T-helper 9 cell (primary cell): ENCODE results near the gene METTL4.

Source experiments
- DNase-seq: peaks from one replicate; pipeline ENCODE4 v3.0.0-alpha.2; 2020
- total RNA-seq, 2 donors: gene quantifications; one replicate each; lab custom pipeline; 2026; lab: John Stamatoyannopoulos, UW

The METTL4 gene, protein sequence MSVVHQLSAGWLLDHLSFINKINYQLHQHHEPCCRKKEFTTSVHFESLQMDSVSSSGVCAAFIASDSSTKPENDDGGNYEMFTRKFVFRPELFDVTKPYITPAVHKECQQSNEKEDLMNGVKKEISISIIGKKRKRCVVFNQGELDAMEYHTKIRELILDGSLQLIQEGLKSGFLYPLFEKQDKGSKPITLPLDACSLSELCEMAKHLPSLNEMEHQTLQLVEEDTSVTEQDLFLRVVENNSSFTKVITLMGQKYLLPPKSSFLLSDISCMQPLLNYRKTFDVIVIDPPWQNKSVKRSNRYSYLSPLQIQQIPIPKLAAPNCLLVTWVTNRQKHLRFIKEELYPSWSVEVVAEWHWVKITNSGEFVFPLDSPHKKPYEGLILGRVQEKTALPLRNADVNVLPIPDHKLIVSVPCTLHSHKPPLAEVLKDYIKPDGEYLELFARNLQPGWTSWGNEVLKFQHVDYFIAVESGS
- total RNA-seq, result 15.7 to 29.4 reads per million in 2 donors

DNA sequence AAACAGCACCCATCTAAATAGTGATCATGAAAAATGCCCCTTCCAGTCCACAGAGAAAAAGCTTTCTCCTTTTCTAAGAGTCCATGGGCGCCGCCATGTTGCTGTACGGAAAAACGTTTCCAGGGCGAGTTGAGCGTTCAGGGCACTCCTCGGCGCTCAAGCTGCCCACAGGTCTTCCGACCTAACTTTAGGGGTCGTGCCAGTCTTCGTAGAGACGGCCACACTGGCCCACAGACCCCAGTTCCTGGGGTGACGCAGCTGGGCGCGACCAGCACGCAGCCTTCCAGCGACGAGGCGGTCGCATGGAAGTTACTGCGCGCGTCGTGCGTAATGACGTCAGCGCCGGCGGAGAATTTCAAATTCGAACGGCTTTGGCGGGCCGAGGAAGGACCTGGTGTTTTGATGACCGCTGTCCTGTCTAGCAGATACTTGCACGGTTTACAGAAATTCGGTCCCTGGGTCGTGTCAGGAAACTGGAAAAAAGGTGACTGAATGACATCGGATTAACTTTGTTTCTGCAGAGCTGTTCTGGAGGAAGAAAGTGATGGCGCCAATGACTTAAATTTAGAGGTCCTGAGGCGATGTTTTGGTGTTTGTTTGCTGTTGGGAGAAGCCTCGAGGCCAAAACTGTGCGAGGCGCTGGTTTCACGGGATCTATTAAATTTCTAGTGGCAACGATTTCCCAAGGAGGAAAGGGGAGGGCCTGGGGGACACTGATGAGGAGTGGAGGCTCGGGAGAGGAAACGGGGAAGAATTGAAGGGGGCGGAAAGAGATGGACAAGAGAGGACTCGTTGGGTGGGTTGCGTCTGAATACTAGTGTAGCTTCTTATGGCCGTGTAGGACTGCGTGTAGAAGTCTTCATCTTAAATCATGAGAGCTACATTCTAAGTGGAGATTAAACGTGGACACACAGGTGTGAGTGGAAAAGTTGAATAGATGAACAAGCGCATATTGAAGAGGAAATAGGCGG, at the start of gene METTL4, which contains the start of gene NDC80:
Gene METTL4, minus strand, starts transcription at position 306 of the 971 bp plus-strand sequence. CDS start 4,289 bp downstream, outside the sequence.
Gene NDC80, plus strand, starts transcription at position 358 of the 971 bp plus-strand sequence. CDS start 1,429 bp downstream, outside the sequence.
- DNase-seq, result peak; percentile 75

DNA sequence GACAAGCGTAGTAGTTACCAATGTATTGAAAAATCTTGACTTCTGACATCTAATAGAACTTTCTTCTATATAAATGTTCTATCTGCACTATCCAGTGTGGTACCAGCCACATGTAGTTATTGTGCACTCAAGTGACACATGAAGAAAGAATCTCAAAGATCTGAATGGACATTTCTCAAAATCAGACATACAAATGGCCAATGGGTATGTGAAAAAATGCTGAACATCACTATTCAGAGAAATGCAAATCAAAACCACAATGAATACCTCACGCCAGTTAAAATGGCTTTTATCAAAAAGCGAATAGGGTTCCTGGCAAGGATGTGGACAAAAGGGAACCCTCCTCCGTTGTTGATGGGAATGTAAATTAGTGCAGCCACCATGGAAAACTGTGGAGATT, 46.7 kb upstream of the METTL4 start:
- no peak for DNase-seq

DNA sequence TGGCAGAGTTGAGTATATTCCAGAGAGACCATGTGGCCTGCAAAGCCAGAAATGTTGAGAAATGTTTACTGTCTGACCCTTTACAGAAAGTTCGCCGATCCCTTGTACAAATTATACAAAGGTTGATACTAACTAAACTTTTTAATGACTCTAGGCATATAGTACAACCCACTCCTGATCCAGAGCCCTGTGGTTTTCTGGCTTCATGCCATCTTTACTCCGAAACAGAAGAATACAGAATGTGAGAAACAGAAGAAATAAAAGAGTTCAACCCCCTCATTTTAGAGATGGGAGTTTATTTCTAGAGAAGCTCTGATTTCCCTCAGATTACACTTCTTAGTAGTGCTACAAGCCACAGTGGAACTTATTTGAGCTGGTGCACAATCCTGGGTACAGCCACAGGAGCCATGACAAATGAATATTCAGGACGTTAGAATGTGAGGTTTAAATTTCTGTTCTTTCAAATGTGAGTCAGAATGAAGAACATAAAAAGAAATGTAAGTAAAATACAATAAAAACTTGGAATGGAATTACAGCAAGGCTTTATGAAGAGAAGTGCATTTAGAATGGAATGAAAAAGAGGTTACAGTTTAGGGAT, 46.2 kb upstream of the METTL4 start:
- DNase-seq, result no peak

DNA sequence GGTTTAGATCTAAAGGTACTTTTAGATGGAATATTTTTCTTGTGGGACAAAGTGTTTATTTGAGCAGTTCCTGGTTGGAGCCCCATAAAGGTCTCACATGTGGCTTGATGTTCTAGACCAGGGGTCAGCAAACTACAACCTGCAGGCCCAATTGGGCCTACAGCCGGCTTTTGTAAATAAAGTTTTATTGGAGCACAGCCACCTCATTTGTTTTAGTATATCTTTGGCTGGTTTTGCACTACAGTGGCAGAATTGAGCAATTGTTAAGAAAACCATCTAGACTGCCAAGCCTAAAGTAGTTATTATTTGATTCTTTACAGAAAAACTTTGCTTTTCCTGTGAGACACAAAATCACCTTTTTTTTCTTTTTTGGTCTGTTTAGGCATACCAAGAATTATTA, 41.7 kb upstream of the METTL4 start:
- no peak for DNase-seq

DNA sequence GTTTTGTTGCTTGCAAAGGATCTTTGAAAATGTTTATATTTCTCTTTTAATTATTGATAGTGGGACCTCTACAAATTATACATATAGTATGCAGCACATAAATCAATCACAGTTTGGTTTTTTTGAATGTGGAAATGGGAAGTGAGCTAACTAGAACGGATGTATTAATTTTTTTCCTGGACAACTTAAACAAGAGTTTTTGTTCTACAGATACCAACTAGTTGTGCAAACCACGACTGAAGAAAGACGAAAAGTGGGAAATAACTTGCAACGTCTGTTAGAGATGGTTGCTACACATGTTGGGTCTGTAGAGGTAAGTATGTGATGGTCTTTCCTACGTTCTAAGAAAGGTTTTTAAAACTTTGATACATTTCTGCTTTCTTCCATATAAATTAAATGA, 39.2 kb upstream of the METTL4 start:
- no peak for DNase-seq

DNA sequence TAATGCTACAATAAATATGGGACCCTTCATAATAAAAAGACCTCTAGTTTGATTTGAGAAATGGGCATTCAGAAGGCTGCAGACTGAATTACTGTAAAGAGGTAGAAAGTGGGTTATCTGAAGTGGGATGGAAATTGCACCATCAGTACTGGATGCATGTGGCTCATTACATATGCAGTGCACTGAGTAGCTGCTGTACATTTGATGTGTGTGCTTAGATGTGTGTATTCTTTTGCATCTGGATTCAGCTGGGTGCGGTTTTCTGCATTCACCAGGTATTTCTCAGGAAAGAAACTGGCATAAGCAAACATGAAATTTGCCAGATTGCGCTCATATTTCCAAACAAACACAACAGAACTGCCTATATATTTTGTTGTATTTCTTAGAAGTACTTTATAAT, 38.3 kb upstream of the METTL4 start:
- no peak for DNase-seq

DNA sequence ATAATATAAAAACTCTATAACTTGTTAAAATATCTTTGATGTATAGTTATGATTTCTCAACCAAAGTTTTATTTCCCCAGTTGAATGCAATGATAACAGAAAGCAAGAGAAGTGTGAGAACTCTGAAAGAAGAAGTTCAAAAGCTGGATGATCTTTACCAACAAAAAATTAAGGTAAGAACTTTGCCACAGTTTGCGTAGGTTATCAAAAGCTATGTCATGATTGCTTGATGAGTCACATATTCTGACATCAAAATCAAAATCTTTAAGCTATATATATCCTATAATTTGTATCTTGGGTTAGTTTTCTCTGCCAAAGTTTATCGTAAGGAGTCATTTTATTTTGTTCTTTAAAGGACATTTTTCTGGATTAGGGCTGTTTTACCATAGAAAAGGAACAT, 35.0 kb upstream of the METTL4 start:
- DNase-seq, result no peak

DNA sequence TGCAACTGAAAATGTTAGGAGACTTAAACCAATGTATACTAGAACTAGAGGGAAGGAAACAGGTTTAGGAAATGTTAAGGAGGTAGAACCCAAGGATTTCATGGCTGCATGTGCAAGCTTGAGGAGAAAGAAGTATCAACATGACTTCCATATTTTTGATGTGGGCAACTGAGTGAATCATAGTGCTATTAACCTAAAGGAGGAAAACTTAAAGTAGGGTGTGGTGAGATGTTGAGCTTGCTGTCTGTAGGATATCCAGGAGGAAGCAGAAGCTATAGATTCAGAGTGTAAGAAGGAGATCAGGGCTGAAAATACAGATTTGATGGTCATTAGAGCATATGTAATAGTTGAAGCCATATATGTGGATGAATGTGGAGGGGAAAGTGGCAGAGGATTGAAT, 31.5 kb upstream of the METTL4 start:
- DNase-seq, result no peak

DNA sequence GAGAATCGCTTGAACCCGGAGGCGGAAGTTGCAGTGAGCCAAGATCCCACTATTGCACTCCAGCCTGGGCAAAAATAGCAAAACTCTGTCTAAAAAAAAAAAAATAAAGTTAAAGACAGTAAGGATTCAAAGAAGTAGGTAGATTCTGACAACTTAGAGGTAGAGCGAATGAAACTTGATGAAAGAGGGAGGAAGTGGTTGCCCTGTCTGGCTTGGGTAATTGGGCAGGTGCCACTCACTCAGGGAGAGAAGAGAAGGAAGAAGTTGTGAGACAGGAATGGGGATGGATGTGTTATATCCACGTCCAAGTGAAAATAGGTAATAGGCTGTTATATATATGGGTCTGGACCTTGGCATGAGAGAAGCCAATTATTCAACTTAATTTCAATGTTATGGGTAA, 26.3 kb upstream of the METTL4 start:
- no peak for DNase-seq

DNA sequence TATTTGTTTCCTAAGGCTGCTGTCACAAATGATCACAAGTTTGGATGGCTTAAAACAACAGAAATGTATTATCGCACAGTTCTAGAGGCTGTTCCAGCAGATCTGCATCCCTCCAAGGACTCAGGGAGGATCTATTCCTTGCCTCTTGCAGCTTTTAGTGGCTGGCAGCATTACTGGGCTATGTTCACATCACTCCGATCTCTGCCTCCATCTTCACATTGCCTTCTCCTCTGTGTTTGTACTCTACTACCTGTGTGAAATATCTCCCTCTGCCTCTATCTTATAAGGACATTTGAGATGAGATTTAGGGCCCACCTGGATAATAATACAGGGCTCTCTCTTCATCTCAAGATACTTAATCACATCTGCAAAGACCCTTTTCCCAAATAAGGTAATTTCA, 19.0 kb upstream of the METTL4 start:
- DNase-seq, result no peak

DNA sequence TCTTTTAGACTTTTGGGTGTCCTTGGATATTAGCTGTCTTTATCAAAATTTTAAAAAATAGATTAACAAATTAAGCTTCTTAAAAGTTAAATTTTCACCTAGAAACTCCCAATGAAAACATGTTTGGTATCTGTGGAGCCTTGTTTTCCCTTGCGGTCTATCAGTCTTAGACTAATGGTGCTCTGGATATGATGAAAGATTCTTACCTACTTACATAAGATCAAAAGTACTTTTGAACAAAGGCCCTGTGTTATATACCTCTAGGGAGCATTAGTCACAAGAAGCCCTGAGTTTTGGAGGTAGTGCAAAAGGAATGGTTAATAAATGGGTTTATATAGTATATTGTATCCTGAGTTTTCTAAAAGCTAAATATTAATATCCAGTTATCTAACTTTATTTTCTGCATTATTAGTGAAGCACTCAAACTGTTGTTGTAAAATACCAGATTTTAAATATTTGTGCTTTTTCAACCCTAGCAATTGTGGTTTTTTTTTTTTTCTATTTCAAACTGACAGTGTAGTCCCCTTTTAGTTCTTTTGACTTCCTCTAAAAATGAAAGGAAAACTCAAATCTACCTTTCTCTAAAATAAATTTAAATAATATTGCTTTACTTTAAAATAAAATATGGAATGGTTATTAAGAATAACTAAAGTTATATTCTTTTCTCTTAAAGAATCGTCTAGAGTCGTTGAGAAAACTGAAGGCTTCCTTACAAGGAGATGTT, 18.2 kb upstream of the METTL4 start:
- DNase-seq, result no peak

DNA sequence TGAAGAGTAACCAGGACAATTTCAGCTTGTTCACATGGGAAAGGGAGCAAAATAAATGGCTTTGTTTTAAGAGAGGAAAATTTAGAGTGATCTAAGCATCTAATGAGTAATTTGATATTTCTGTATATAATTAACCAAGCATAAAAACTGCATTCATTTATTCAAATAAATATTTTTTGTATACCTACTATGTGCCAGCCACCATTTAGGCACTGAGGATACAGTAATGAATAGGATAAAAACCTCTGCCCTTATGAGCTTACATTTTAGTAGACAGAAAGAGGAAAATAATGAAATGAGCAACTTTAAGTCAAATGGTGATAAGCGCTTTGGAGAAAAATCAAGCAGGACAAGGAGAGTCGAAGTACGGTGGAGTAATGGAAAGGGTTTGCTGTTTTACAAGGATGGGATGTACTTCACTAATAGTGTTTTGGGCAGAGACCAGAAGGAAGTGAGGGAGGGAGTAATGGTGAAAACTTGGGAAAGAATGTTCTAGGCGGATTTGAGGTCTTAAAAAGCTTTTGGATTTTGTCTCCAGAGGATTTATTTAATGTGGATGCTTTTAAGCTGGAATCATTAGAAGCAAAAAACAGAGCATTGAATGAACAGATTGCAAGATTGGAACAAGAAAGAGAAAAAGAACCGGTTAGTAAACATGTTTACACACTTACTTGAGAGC, 17.5 kb upstream of the METTL4 start:
- no peak for DNase-seq

DNA sequence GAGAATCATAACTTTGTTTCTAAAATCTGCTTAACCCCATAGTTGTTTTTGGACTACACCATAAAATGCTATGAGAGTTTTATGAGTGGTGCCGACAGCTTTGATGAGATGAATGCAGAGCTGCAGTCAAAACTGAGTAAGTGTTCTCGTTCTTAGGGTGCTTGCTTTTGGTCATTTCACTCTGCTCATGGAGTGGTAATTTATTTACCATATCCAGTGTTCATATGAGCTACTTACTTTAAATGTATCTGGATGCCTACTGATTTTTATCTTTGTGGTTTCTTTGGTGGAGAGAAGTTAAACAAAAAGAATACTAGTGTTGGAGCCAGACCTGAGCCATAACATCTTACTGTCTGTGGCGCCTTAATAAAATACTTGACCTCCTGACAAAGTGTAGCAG, 16.5 kb upstream of the METTL4 start:
- DNase-seq, result no peak

DNA sequence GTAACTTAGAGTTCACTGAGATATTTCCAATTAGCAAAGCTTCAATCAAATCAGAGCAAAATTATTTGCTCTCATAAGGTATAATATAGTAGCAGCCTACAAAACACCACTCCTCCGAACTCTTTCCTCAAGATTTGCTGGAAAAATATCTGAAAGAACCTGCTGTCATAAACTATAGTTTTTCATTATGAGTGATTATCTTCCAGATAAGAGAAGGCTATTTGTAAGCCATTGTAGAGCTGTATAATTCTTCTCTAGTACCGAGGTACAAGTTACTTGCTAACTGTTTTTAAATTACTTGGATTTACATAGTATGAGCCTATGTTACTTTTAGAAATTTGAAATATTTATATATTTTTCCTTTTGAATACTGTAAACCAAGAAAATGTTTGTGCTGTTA, 2.1 kb upstream of the METTL4 start:
- DNase-seq, result no peak

DNA sequence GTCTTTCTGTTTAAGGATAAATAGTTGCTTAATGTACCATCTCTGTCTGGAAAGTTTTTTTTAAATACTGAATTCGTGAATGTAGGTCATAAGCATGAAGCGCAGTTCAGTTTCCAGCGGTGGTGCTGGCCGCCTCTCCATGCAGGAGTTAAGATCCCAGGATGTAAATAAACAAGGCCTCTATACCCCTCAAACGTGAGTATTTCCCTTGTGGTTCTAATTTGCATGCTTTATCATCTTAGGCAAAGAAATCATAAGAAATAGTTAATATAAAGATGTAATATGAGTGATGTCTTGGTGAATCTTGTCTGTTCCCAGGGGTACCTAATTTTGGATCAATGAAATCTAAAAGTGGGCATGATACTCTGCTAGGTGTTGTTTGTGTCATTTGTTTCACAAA, 1.6 kb upstream of the METTL4 start:
- no peak for DNase-seq

DNA sequence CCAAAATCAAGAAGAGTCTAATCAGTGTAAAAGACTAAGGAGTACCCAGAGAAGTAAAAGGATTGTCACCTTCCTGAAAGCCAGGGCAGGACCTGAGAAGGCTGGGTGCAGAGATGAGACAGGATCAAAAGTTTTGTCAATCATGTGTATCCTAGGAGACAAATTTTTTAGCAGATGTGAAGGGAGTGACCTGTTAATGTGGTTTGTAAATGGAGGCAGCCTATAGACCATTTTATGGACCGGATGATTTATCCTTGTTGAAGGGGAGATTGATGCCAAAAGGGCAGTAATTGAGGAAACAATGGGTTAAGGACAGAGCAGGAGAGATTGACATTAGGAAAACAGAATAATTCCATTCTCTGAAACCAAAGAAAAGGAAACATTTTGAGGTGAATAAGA, 865 bp upstream of the METTL4 start:
- no peak for DNase-seq

DNA sequence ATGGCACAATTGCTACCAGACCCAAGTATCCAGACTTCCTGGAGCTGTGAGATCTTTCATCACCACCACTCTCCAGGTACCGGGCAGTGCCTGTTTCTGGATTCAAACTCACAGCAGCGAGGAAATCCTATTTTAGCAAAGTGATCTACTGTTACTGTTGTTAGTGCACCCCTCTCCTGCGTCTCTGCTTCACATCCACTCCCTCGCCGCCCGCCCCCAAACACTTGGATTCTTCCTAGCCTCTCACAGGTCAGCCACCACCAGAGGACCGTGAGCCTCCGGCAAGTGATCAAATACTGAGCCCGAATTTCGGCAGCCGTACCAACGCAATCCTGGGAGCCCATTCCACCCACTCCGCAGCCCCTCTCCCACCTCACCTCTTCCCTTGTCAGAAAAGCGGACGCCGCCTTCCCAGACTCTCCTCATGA, 519 bp downstream of the METTL4 start:
- peak; percentile 54 for DNase-seq

DNA sequence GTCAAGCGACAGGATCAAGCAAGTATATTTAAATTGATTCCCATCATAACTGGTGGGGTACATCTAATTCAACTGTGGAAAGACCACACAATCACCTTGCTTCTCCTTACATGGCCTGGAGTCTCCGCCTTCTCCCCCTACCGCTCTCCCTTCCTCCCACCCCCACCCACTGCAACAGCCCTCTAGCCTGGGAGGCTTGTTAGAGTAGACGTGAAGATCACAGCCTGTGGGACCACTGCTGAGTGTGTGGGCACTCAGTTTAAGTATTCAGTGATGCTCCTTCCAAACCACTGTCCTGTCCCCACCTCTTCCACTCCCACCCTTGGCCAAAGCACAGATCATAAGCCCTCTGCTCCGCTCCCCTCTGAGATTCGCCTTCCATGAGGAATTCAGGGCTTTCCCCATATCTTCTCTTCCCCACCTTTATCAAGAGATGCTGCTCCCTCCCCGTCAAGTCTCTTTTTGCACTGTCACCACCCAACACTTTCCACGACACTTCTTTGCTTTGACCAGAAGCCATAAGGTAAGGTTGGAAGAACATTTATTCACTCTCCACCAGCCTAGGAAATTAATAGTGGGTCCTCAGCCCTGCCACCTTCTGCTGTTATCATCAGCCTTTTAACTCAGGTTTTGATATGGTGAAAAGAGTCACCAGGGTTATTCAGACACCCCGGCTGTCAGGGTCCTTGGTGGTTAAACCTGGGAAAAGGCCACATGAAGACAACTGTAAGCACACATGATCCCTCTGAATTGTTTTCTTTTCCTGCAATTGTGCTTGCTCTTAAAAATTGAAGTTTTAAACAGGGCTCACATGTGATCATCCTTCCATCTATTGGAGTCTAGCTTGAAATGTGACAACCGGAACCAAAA, 1.7 kb downstream of the METTL4 start:
- DNase-seq, result no peak

DNA sequence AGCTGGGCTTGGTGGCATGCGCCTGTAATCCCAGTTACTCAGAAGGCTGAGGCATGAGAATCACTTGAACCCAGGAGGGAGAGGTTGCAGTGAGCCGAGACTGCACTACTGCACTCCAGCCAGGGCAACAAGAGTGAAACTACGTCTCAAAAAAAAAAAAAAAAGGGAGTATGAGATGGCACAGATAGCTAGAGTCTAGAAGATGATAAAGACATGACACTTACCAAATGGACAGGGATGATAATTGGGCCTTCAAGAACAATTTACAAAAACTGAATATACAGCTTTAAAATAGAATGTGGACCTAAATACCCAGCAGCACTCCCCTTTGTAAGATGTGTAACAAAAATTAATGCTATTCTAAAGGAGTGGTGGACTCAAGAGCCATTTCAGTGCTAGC, 2.7 kb downstream of the METTL4 start:
- DNase-seq, result no peak

DNA sequence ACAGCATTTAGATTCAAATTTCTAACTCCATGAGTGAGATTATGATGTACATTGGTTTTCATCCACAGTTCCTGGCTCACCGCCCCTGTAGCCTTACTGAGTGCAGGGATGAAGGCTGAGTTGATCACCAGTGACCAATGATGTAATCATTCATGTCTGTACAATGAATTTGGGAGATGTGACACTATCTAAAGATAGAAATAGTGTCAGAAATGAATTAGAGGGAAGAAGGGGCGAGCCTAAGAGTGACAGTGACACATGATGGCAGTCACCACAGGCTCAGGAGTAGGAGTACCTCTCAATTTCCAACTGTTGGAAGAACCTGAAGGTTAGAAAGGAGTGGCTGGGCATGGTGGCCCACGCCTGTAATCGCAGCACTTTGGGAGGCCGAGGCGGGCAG, 3.2 kb downstream of the METTL4 start:
- no peak for DNase-seq

DNA sequence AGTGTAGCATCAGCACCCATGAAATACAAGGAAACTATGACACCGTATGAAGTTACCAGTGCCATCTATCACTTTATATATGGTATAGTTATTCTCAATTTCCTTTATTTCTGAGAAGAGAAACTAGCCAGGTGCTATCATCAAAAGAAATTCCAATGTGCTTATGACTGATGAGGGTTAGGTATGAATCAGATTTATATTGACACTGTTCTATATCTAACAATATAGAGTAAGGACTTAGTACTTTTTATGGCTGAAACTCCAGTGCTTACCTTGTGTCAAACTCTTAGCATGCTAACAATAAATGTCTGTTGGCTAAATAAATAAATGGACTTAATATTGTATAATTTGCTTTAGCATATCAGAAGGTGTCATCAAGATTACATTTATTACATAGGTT, 6.9 kb downstream of the METTL4 start:
- DNase-seq, result no peak
